Endodermal cell (in vitro differentiated cells): ENCODE results near the gene SEMA3D. TPM values are rescaled to one million over a fixed set of nuclear protein-coding genes. Genes with fewer than 3 reads are reported as not detected.
A peak's percentile ranks its signal among the peaks of the same experiment; 100 is the strongest.

Source experiments
- DNase-seq: peaks from one replicate; pipeline ENCODE4 v3.0.0-alpha.2; 2017
- H3K27ac ChIP-seq: 2 replicates; pipeline ENCODE4 v1.5.1; 2013; ENCODE audit warnings: mild to moderate bottlenecking, low read depth, low read length, moderate library complexity
- H3K27me3 ChIP-seq: 2 replicates; pipeline ENCODE4 v1.6.1; 2013; ENCODE audit warnings: mild to moderate bottlenecking, low read length, moderate library complexity; ENCODE audit not compliant: insufficient read depth, control insufficient read depth, poor library complexity, severe bottlenecking
- H3K36me3 ChIP-seq: 2 replicates; pipeline ENCODE4 v1.7.0; 2013; ENCODE audit warnings: mild to moderate bottlenecking, low read length, moderate library complexity; ENCODE audit not compliant: control insufficient read depth, insufficient read depth
- H3K4me1 ChIP-seq: one replicate; pipeline ENCODE4 v1.7.0; 2013; ENCODE audit warnings: low read length; ENCODE audit not compliant: control insufficient read depth, insufficient read depth
- H3K4me3 ChIP-seq: 2 replicates; pipeline ENCODE4 v1.5.1; 2013; ENCODE audit warnings: mild to moderate bottlenecking, low read length, moderate library complexity
- H3K9ac ChIP-seq: 2 replicates; pipeline ENCODE4 v1.6.1; 2013; ENCODE audit warnings: mild to moderate bottlenecking, low read length, moderate library complexity; ENCODE audit not compliant: poor library complexity, severe bottlenecking; ENCODE audit errors: extremely low read depth
- H3K9me3 ChIP-seq: 2 replicates; pipeline ENCODE4 v1.6.1; 2013; ENCODE audit warnings: mild to moderate bottlenecking, low read length, moderate library complexity; ENCODE audit not compliant: control insufficient read depth
- H3K27ac Mint-ChIP-seq: 2 replicates; pipeline ENCODE4 v1.8.0; 2020; ENCODE audit warnings: mixed read lengths
- H3K27me3 Mint-ChIP-seq: 2 replicates; pipeline ENCODE4 v1.8.0; 2021; ENCODE audit warnings: mild to moderate bottlenecking, mixed read lengths; ENCODE audit not compliant: insufficient read depth
- H3K36me3 Mint-ChIP-seq: 2 replicates; pipeline ENCODE4 v1.8.0; 2020; ENCODE audit warnings: low read depth, mixed read lengths
- H3K4me1 Mint-ChIP-seq: 2 replicates; pipeline ENCODE4 v1.8.0; 2020; ENCODE audit warnings: mixed read lengths
- H3K4me3 Mint-ChIP-seq: 2 replicates; pipeline ENCODE4 v1.8.0; 2020; ENCODE audit warnings: mild to moderate bottlenecking, moderate library complexity, mixed read lengths
- H3K9me3 Mint-ChIP-seq: 2 replicates; pipeline ENCODE4 v1.8.0; 2020; ENCODE audit warnings: mild to moderate bottlenecking, mixed read lengths
- CTCF ChIP-seq: fragments of 200-600 bp; sonication (generic); conservative IDR thresholded peaks from 2 replicates; pipeline ENCODE4 v1.5.0; 2021; ENCODE audit warnings: antibody characterized with exemption, mild to moderate bottlenecking
- WGBS, 2 experiments: methylation state at CpG; one replicate each; pipeline versions ENCODE4 v1.1.5 to v1.1.7; 2013; ENCODE audit warnings: missing lambda C conversion rate in 2 of 2, mixed read lengths in 1 of 2; ENCODE audit not compliant: insufficient coverage in 1 of 2, insufficient read length in 1 of 2; 5-methylcytosine and 5-hydroxymethylcytosine counted together
- total RNA-seq, 2 donors: library from RNA; stranded (reverse); fragmentation: NEBNext Ultra II Directional in 1 of 2; extraction: Animal tissue kit (Norgen Biotek cat#: 25700) in 1 of 2; gene quantifications; 2 replicates in 1 of 2; 3 replicates in 1 of 2; pipeline ENCODE4 v1.2.1, GENCODE V29; 2021

The SEMA3D gene
- total RNA-seq, 2 donors from 2014 or later: 6.5 to 13.9 TPM

GRCh38 chr7:85196696-85197095 lies 9.8 kb upstream of the SEMA3D start:
- H3K36me3 Mint-ChIP-seq: peaks cover 10% of the 10 kb centered on the region
- Histone ChIP-seq H3K9me3 (peaks cover 24% of the 10 kb centered on the region), H3K27me3 (no peaks in the 10 kb centered on the region), H3K4me1 (peaks cover 10% of the 10 kb centered on the region), H3K4me3 (no peak overlapping the region), H3K27ac (no peak overlapping the region), H3K36me3 (no peaks in the 10 kb centered on the region), H3K9ac (no peak overlapping the region)
- peaks cover 19% of the 10 kb centered on the region for H3K9me3 Mint-ChIP-seq
- H3K27me3 Mint-ChIP-seq: no peaks in the 10 kb centered on the region
- H3K4me1 Mint-ChIP-seq: peaks cover 40% of the 10 kb centered on the region
- no peak for DNase-seq
- no peak for TF ChIP-seq CTCF
- no peak overlapping the region for H3K27ac Mint-ChIP-seq
- H3K4me3 Mint-ChIP-seq: no peak overlapping the region

- WGBS, 2 experiments: 80 to 91% methylated on average over 1 of the region's 1 CpG
- no peak for DNase-seq
- no peak overlapping the region for H3K27ac Mint-ChIP-seq
- Histone ChIP-seq H3K9ac (no peak overlapping the region), H3K27me3 (peaks cover 6% of the 10 kb centered on the region), H3K4me3 (no peak overlapping the region), H3K36me3 (no peaks in the 10 kb centered on the region), H3K27ac (no peak overlapping the region), H3K9me3 (no peaks in the 10 kb centered on the region), H3K4me1 (peaks cover 14% of the 10 kb centered on the region)
- H3K4me1 Mint-ChIP-seq: peaks cover 36% of the 10 kb centered on the region
- no peaks in the 10 kb centered on the region for H3K9me3 Mint-ChIP-seq
- H3K27me3 Mint-ChIP-seq: peaks cover 13% of the 10 kb centered on the region
- H3K4me3 Mint-ChIP-seq: no peak overlapping the region
- TF ChIP-seq CTCF: peak; percentile 56
- H3K36me3 Mint-ChIP-seq: no peaks in the 10 kb centered on the region
These were observed 4.5 kb upstream of the SEMA3D start for GRCh38 chr7:85191383-85191782.

- Histone ChIP-seq H3K27me3 (peaks cover 25% of the 10 kb centered on the region), H3K4me3 (peak overlapping the region; percentile 92), H3K9me3 (no peaks in the 10 kb centered on the region), H3K36me3 (no peaks in the 10 kb centered on the region), H3K27ac (no peak overlapping the region), H3K9ac (peak overlapping the region; percentile 46), H3K4me1 (peaks cover 4% of the 10 kb centered on the region)
- H3K27ac Mint-ChIP-seq: peak overlapping the region; percentile 8
- H3K9me3 Mint-ChIP-seq: no peaks in the 10 kb centered on the region
- peak; percentile 82 for DNase-seq
- H3K27me3 Mint-ChIP-seq: peaks cover 48% of the 10 kb centered on the region
- no peak for TF ChIP-seq CTCF
- H3K4me1 Mint-ChIP-seq: peaks cover 13% of the 10 kb centered on the region
- 0% methylated on average over 8 to 28 of the region's 28 CpGs for WGBS, 2 experiments
- peak overlapping the region; percentile 72 for H3K4me3 Mint-ChIP-seq
- H3K36me3 Mint-ChIP-seq: no peaks in the 10 kb centered on the region
These were observed 754 bp downstream of the SEMA3D start for GRCh38 chr7:85186083-85186520.
